MM.1S (cell line): ENCODE measurements around the gene SYNPO2.

Experiments used
- DNase-seq: peaks from one replicate; pipeline ENCODE4 v3.0.0-alpha.2; 2015
- H2AFZ ChIP-seq: fragments of 300-600 bp; sonication (generic); 2 replicates; pipeline ENCODE4 v1.6.0; 2016; ENCODE audit warnings: antibody characterized with exemption, low read length
- H3F3A ChIP-seq: fragments of 300-600 bp; sonication (generic); 2 replicates; pipeline ENCODE4 v1.6.1; 2016; ENCODE audit warnings: mild to moderate bottlenecking, antibody characterized with exemption, low read length, moderate library complexity, mixed read lengths; ENCODE audit not compliant: insufficient read depth
- H3K27ac ChIP-seq: fragments of 300-600 bp; sonication (generic); 2 replicates; pipeline ENCODE4 v1.5.1; 2016; ENCODE audit warnings: mild to moderate bottlenecking, low read length
- H3K27me3 ChIP-seq: fragments of 300-600 bp; sonication (generic); replicated peaks from 2 replicates; pipeline ENCODE4 v1.6.0; 2016; ENCODE audit warnings: low read length; ENCODE audit not compliant: insufficient read depth
- H3K36me3 ChIP-seq: fragments of 300-600 bp; sonication (generic); replicated peaks from 2 replicates; pipeline ENCODE4 v1.6.1; 2016; ENCODE audit warnings: mild to moderate bottlenecking, low read length, mixed read lengths; ENCODE audit not compliant: insufficient read depth
- H3K4me1 ChIP-seq: fragments of 300-600 bp; sonication (generic); 2 replicates; pipeline ENCODE4 v1.6.1; 2016; ENCODE audit warnings: low read length, mixed read lengths
- H3K4me2 ChIP-seq: fragments of 300-600 bp; sonication (generic); 2 replicates; pipeline ENCODE4 v1.6.0; 2016; ENCODE audit warnings: low read depth, low read length
- H3K4me3 ChIP-seq: fragments of 300-600 bp; sonication (generic); 2 replicates; pipeline ENCODE4 v1.5.1; 2016; ENCODE audit warnings: low read length, mixed read lengths
- H3K79me2 ChIP-seq: fragments of 300-600 bp; sonication (generic); 2 replicates; pipeline ENCODE4 v1.6.1; 2016; ENCODE audit warnings: mixed run types, low read length, mixed read lengths
- H3K9ac ChIP-seq: fragments of 300-600 bp; sonication (generic); 2 replicates; pipeline ENCODE4 v1.6.1; 2016; ENCODE audit warnings: low read length, mixed read lengths
- H3K9me2 ChIP-seq: fragments of 300-600 bp; sonication (generic); replicated peaks from 2 replicates; pipeline ENCODE4 v1.6.1; 2016; ENCODE audit warnings: mild to moderate bottlenecking, low read length, mixed read lengths; ENCODE audit not compliant: insufficient read depth
- H3K9me3 ChIP-seq: fragments of 300-600 bp; sonication (generic); replicated peaks from 2 replicates; pipeline ENCODE4 v1.6.1; 2016; ENCODE audit warnings: mild to moderate bottlenecking, low read length, mixed read lengths; ENCODE audit not compliant: insufficient read depth
- H4K20me1 ChIP-seq: fragments of 300-600 bp; sonication (generic); 2 replicates; pipeline ENCODE4 v1.6.1; 2016; ENCODE audit warnings: mild to moderate bottlenecking, low read length, moderate library complexity, mixed read lengths; ENCODE audit not compliant: insufficient read depth
- EZH2 ChIP-seq: fragments of 300-600 bp; sonication (generic); optimal IDR thresholded peaks from 2 replicates; pipeline ENCODE3; 2017; ENCODE audit warnings: low read depth, mild to moderate bottlenecking, antibody characterized with exemption, low read length, mixed read lengths
- EZH2phosphoT487 ChIP-seq: fragments of 300-600 bp; sonication (generic); IDR thresholded peaks from 2 replicates; pipeline ENCODE4 v1.6.1; 2018; ENCODE audit warnings: antibody characterized with exemption, low read length
- TF ChIP-seq, protein P1 (sequence below): fragments of 300-600 bp; sonication (generic); IDR thresholded peaks from 2 replicates; pipeline ENCODE4 v1.5.1; 2016; ENCODE audit warnings: antibody characterized with exemption, low read length, mixed read lengths

Gene SYNPO2

DNA sequence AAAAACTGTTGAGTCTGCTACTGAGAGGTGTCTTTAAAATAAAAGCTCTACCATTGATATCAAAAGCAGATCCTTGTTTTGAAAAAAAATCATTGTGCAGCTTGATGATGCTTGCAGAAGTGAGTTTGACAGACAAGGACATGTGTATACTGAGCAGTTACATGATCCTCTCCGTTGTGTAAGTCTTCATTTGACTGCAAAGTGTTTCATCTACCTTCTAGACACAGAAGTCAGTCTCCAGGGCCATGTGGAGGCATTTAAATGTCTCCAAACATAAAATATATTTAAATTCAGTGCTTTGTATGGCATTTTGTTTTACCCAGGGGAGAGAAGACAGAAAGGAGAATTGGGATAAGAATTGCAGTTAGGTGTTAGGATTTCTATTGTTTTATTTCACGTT, 139.2 kb downstream of the SYNPO2 start:
- Histone ChIP-seq H2AFZ (no peak overlapping the region), H3K9ac (no peak overlapping the region), H3K4me3 (no peak overlapping the region), H3K27me3 (no peaks in the 10 kb centered on the region), H3K4me1 (no peaks in the 10 kb centered on the region), H3F3A (no peaks in the 10 kb centered on the region), H3K27ac (no peak overlapping the region), H3K4me2 (no peak overlapping the region), H3K9me3 (no peaks in the 10 kb centered on the region), H3K36me3 (no peaks in the 10 kb centered on the region), H3K9me2 (no peaks in the 10 kb centered on the region), H3K79me2 (no peaks in the 10 kb centered on the region), H4K20me1 (no peaks in the 10 kb centered on the region)
- DNase-seq, result no peak
- TF ChIP-seq EZH2phosphoT487 (no peak), EZH2 (no peak)
- TF ChIP-seq, protein P1, sequence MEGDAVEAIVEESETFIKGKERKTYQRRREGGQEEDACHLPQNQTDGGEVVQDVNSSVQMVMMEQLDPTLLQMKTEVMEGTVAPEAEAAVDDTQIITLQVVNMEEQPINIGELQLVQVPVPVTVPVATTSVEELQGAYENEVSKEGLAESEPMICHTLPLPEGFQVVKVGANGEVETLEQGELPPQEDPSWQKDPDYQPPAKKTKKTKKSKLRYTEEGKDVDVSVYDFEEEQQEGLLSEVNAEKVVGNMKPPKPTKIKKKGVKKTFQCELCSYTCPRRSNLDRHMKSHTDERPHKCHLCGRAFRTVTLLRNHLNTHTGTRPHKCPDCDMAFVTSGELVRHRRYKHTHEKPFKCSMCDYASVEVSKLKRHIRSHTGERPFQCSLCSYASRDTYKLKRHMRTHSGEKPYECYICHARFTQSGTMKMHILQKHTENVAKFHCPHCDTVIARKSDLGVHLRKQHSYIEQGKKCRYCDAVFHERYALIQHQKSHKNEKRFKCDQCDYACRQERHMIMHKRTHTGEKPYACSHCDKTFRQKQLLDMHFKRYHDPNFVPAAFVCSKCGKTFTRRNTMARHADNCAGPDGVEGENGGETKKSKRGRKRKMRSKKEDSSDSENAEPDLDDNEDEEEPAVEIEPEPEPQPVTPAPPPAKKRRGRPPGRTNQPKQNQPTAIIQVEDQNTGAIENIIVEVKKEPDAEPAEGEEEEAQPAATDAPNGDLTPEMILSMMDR, result no peak

DNA sequence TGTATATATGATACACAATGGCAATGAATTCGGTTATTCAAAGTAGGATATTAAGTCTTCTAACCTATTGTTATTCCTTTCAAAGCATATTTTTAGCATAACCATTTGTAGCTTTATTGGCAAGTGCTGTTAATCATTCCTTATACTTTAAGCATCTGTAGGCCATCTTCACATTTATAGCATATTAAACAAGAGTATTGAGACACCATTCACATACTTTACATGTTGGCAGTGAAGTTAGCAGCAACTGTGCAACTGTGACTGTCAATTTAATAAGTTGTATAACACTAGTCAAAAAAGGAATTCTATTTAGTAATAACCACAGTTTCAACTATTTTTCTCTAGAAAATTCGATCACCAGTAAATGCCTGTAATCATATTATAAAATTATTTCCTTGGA, 139.6 kb downstream of the SYNPO2 start:
- Histone ChIP-seq H3K27ac (no peak overlapping the region), H3K4me2 (no peak overlapping the region), H4K20me1 (no peaks in the 10 kb centered on the region), H3K9me2 (no peaks in the 10 kb centered on the region), H3K27me3 (no peaks in the 10 kb centered on the region), H3K9ac (no peak overlapping the region), H3K4me1 (peaks cover 4% of the 10 kb centered on the region; the same call in 1 of the 2 replicates), H2AFZ (no peak overlapping the region), H3K4me3 (no peak overlapping the region), H3K36me3 (no peaks in the 10 kb centered on the region), H3K9me3 (no peaks in the 10 kb centered on the region), H3F3A (no peaks in the 10 kb centered on the region), H3K79me2 (no peaks in the 10 kb centered on the region)
- no peak for DNase-seq
- TF ChIP-seq EZH2 (no peak), EZH2phosphoT487 (no peak)
- TF ChIP-seq, protein P1, result no peak

DNA sequence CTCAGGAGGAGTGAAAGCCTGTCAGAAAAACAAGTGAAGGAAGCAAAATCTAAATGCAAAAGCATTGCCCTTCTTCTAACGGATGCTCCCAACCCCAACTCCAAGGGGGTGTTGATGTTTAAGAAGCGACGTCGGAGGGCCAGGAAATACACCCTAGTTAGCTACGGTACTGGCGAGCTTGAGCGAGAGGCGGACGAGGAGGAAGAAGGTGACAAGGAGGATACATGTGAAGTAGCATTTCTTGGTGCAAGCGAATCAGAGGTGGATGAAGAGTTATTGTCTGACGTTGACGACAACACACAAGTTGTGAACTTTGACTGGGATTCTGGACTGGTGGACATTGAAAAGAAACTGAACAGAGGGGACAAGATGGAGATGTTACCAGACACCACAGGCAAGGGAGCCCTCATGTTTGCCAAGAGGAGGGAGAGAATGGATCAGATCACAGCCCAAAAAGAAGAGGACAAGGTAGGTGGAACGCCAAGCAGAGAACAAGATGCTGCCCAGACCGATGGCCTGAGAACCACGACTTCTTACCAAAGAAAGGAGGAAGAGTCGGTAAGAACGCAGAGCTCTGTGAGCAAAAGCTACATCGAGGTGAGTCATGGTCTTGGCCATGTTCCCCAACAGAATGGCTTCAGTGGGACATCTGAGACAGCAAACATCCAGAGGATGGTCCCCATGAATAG, 141.3 kb downstream of the SYNPO2 start:
- H3K9me2 ChIP-seq, result no peaks in the 10 kb centered on the region
- no peaks in the 10 kb centered on the region for H4K20me1 ChIP-seq
- H3F3A ChIP-seq, result no peaks in the 10 kb centered on the region
- no peak overlapping the region for H2AFZ ChIP-seq
- no peak overlapping the region for H3K4me3 ChIP-seq
- peaks cover 18% of the 10 kb centered on the region for H3K4me1 ChIP-seq
- no peaks in the 10 kb centered on the region for H3K27me3 ChIP-seq
- DNase-seq, result no peak
- H3K4me2 ChIP-seq, result no peak overlapping the region
- no peaks in the 10 kb centered on the region for H3K9me3 ChIP-seq
- H3K79me2 ChIP-seq, result no peaks in the 10 kb centered on the region
- no peak overlapping the region for H3K27ac ChIP-seq
- H3K9ac ChIP-seq, result no peak overlapping the region
- no peaks in the 10 kb centered on the region for H3K36me3 ChIP-seq
- TF ChIP-seq EZH2 (no peak), EZH2phosphoT487 (no peak)
- TF ChIP-seq, protein P1, result no peak
